CD4-positive, CD25-positive, alpha-beta regulatory T cell (primary cell): ENCODE measurements around the gene ARMS2. TPM values are rescaled to one million over a fixed set of nuclear protein-coding genes. Genes with fewer than 3 reads are reported as not detected.

ENCODE experiments used
- ATAC-seq, 2 donors: fragments of 150-1000 bp; cut with Tn5 transposase; one replicate each; pipeline ENCODE4 v1.10.0; 2021; ENCODE audit warnings: low read depth in 2 of 2, moderate number of reproducible peaks in 2 of 2, moderate library complexity in 1 of 2
- DNase-seq, 3 donors: peaks; one replicate each; pipeline versions ENCODE4 v3.0.0 to v3.0.0-alpha.2; 2012 to 2022; ENCODE audit warnings: mixed read lengths in 1 of 3
- H3K27ac ChIP-seq: one replicate; pipeline ENCODE4 v1.7.0; 2013; ENCODE audit warnings: mild to moderate bottlenecking, low read length; ENCODE audit not compliant: insufficient read depth, poor library complexity, severe bottlenecking
- H3K27me3 ChIP-seq: one replicate; pipeline ENCODE4 v1.7.0; 2013; ENCODE audit warnings: low read length; ENCODE audit not compliant: control insufficient read depth, insufficient read depth
- H3K36me3 ChIP-seq: one replicate; pipeline ENCODE4 v1.7.0; 2013; ENCODE audit warnings: mild to moderate bottlenecking, low read length, moderate library complexity; ENCODE audit not compliant: control insufficient read depth, insufficient read depth
- H3K4me1 ChIP-seq: 2 replicates; pipeline ENCODE4 v1.7.0; 2013; ENCODE audit warnings: mild to moderate bottlenecking, low read length; ENCODE audit not compliant: insufficient read depth, control insufficient read depth, poor library complexity, severe bottlenecking
- H3K4me3 ChIP-seq: one replicate; pipeline ENCODE4 v1.7.0; 2013; ENCODE audit warnings: low read depth, mild to moderate bottlenecking, low read length, moderate library complexity
- H3K9me3 ChIP-seq, 2 experiments: 1 replicate in 1 of 2; 2 replicates in 1 of 2; pipeline ENCODE4 v1.7.0; 2013; ENCODE audit warnings: low read length in 2 of 2, mild to moderate bottlenecking in 1 of 2, moderate library complexity in 1 of 2; ENCODE audit not compliant: control insufficient read depth in 2 of 2
- H3K27ac Mint-ChIP-seq, 3 donors: one replicate each; pipeline ENCODE4 v1.8.0; 2020 to 2022; ENCODE audit warnings: mild to moderate bottlenecking in 3 of 3, mixed read lengths in 3 of 3, moderate library complexity in 2 of 3
- H3K27me3 Mint-ChIP-seq: one replicate; pipeline ENCODE4 v1.8.0; 2022; ENCODE audit warnings: mild to moderate bottlenecking, mixed read lengths
- H3K36me3 Mint-ChIP-seq: one replicate; pipeline ENCODE4 v1.8.0; 2020; ENCODE audit warnings: mixed read lengths
- H3K4me1 Mint-ChIP-seq, 4 donors: one replicate each; pipeline ENCODE4 v1.8.0; 2020 to 2022; ENCODE audit warnings: mixed read lengths in 4 of 4, mild to moderate bottlenecking in 1 of 4
- H3K4me3 Mint-ChIP-seq, 4 donors: one replicate each; pipeline ENCODE4 v1.8.0; 2020 to 2022; ENCODE audit warnings: mild to moderate bottlenecking in 4 of 4, mixed read lengths in 4 of 4, moderate library complexity in 3 of 4
- H3K9me3 Mint-ChIP-seq, 7 donors: one replicate each; pipeline ENCODE4 v1.8.0; 2020 to 2022; ENCODE audit warnings: mixed read lengths in 7 of 7, mild to moderate bottlenecking in 3 of 7, moderate library complexity in 2 of 7
- polyA plus RNA-seq, 4 donors: library from polyadenylated mRNA; unstranded; fragments of 300-500 nt; fragmentation: Illumina TruSeq; gene quantifications; one replicate each; pipeline ENCODE4 v1.2.3, GENCODE V29; 2021
- total RNA-seq: library from RNA; stranded (reverse); gene quantifications from one replicate; pipeline ENCODE4 v1.2.3, GENCODE V29; 2022

ARMS2 gene
- total and polyA plus RNA-seq, 5 donors from 2014 or later: not detected

DNA sequence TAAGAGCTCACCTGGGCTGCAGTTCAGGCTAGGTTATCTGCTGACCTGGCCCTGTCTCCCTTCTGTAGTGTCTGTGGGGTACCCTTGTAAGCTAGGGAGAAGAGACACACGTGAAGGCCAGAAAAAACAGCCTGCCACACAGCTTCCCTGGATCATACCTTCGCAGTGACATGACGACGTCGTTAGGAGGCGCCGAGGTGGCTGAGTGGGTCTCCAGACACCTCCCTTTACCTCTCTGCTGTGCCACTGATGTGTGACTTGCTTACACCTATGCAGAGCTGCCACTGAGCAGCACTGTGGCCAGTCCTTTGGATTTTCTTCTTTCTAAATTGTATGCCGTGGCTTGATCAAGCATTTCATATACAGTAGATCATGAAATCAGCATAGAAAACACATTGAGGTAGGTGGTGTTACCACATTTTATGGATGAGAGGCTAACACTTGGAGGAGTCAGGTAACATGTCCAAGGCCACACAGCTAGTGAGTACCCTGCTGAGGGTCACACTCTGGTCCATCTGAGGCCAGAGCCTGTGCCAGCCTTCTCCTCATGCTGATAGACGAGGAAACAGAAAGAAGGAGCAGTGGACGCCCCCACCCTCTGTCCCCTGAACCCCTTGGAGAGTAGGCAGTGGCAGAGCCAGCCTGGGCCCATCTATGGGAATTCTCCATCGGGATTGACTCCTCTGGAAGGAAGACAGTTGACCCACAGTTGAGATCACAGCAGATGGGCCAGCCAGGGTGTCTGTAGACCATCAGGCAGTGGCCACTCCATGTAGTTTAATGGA is 30.0 kb downstream of the ARMS2 start:
- H3K9me3 Mint-ChIP-seq: peaks cover 0 to 5% (median 0%) of the 10 kb centered on the region in 7 donors
- DNase-seq (no peak), ATAC-seq (no peak)
- no peak overlapping the region for H3K27ac ChIP-seq
- H3K4me3 Mint-ChIP-seq: no peak overlapping the region
- H3K27ac Mint-ChIP-seq: no peak overlapping the region
- H3K4me1 ChIP-seq: no peaks in the 10 kb centered on the region
- H3K36me3 ChIP-seq: no peaks in the 10 kb centered on the region
- H3K36me3 Mint-ChIP-seq: no peaks in the 10 kb centered on the region
- H3K27me3 Mint-ChIP-seq: peaks cover 6% of the 10 kb centered on the region
- no peaks in the 10 kb centered on the region for H3K27me3 ChIP-seq
- H3K9me3 ChIP-seq: no peaks in the 10 kb centered on the region
- H3K4me3 ChIP-seq: no peak overlapping the region
- H3K4me1 Mint-ChIP-seq: no peaks in the 10 kb centered on the region

DNA sequence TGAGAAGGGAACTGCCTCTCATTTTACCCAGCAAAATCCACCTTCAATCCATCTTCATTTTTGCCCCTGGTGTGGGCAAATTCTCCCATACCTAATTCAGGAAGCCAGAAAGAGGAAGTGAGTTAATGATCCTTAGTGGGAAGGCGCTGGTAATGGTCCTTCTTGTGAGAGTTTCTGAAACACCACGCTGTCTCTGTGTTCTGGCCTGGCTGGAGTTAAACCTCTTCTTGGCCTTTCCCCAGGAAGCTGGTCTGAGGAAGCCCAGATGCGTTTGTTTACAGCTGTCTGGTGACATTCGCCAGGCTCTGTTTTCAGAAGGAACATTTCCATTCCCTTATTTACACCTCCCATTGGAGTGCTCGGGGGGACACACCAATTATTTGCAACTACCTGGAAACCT is 31.2 kb downstream of the ARMS2 start:
- Mint-ChIP-seq H3K27ac (no peak overlapping the region), H3K36me3 (no peaks in the 10 kb centered on the region), H3K9me3 (peaks cover 0 to 5% (median 0%) of the 10 kb centered on the region in 7 donors), H3K4me1 (peaks cover 0 to 2% (median under 1%) of the 10 kb centered on the region in 4 donors), H3K27me3 (peaks cover 2% of the 10 kb centered on the region), H3K4me3 (no peak overlapping the region)
- no peaks in the 10 kb centered on the region for H3K9me3 ChIP-seq
- H3K36me3 ChIP-seq: no peaks in the 10 kb centered on the region
- no peak overlapping the region for H3K4me3 ChIP-seq
- H3K4me1 ChIP-seq: no peaks in the 10 kb centered on the region
- DNase-seq: no peak
- no peak for ATAC-seq
- no peak overlapping the region for H3K27ac ChIP-seq
- no peaks in the 10 kb centered on the region for H3K27me3 ChIP-seq

DNA sequence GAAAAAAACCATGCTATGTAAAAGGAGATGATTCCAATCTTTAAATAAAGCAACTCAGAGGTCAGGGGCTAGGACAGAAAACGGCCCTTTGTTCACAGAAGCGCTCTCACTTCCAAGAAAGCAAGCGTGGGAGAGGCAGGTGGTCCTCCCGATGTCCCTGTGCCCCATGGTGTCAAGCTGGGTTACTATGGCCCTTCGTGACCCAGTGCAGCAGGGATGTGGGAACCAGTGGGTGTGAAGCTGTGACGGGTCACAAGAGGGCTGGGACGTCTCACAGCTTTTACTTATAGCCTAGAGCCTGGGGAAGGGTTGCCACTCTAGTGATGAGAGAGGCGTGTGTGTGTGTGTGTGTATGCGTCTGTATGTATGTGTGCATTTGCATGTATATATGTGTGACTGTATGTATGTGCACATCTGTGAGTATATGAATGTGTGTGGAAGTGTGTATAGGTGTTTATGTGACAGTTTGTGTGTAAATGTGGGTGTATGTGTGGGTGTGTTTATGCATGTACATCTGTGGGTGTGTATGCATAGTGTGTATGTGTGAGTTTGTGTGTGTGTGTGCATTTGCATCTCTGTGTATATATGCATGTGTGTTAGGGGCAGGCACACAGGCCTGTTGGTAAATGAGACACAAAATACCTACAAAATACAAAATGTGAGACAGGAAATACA is 32.1 kb downstream of the ARMS2 start:
- Mint-ChIP-seq H3K9me3 (peaks cover 0 to 4% (median 0%) of the 10 kb centered on the region in 7 donors), H3K27ac (no peak overlapping the region), H3K4me1 (peaks cover 0 to 9% (median 4%) of the 10 kb centered on the region in 4 donors), H3K27me3 (peaks cover 4% of the 10 kb centered on the region), H3K4me3 (no peak overlapping the region), H3K36me3 (no peaks in the 10 kb centered on the region)
- ATAC-seq (no peak), DNase-seq (no peak)
- Histone ChIP-seq H3K27me3 (no peaks in the 10 kb centered on the region), H3K4me1 (peaks cover 6% of the 10 kb centered on the region), H3K36me3 (no peaks in the 10 kb centered on the region), H3K27ac (no peak overlapping the region), H3K9me3 (no peaks in the 10 kb centered on the region), H3K4me3 (no peak overlapping the region)

DNA sequence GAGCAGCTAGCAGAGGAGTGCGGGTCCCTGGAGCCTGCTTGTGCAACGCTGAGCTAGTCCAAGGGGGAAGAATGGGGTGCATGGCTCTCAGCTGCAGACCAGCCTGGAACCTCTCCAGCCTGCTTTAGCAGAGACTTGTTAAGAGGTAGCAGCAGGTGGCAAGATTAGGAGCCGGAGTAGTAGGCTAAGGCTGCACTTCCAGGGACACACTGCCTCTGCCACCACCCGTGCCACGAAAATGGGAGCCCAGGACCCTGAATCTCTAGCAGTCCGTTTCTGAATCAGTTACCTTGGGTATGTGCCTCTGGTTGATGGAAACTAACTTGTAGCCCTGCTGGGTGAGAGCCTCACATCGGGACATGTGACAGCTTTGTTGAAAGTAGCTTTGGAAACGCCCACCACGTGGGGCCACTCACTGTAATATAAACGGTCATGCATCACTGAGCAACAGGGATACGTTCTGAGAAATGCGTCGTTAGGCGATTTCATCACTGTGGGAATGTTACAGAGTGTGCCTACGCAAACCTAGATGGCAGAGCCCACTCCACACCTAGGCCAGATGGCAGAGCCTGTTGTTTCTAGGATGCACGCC is 32.8 kb downstream of the ARMS2 start:
- peaks cover 4% of the 10 kb centered on the region for H3K27me3 Mint-ChIP-seq
- no peak for ATAC-seq
- Histone ChIP-seq H3K4me3 (no peak overlapping the region), H3K27me3 (no peaks in the 10 kb centered on the region), H3K4me1 (peaks cover 12% of the 10 kb centered on the region), H3K9me3 (no peaks in the 10 kb centered on the region), H3K27ac (no peak overlapping the region), H3K36me3 (no peaks in the 10 kb centered on the region)
- no peak overlapping the region for H3K27ac Mint-ChIP-seq
- H3K4me3 Mint-ChIP-seq: no peak overlapping the region
- peaks cover 0 to 14% (median 6%) of the 10 kb centered on the region in 4 donors for H3K4me1 Mint-ChIP-seq
- no peaks in the 10 kb centered on the region for H3K36me3 Mint-ChIP-seq
- peaks cover 0 to 4% (median 0%) of the 10 kb centered on the region in 7 donors for H3K9me3 Mint-ChIP-seq
- DNase-seq: no peak

DNA sequence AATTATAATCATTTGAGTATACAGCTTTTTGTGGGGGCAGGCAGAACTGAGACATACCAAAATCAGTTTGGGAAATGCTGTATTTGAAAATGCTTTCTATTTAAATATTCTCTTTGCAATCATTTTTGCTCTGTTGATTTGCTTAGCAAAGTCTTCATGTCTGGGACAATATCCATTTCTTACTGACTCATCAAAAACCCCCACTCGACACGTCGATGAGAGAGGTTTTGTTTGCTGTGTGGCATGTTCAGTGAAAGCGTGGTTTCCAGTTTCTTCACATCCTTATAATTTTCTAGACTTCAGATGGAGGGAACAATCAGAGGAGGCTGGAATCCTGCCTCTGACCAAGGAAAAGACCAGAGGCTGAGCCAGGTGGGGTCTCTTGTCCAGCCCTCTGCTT is 35.8 kb downstream of the ARMS2 start:
- Histone ChIP-seq H3K27me3 (no peaks in the 10 kb centered on the region), H3K4me3 (no peak overlapping the region), H3K9me3 (no peaks in the 10 kb centered on the region), H3K36me3 (no peaks in the 10 kb centered on the region), H3K4me1 (peaks cover 12% of the 10 kb centered on the region), H3K27ac (no peak overlapping the region)
- Mint-ChIP-seq H3K27me3 (peaks cover 9% of the 10 kb centered on the region), H3K27ac (no peak overlapping the region), H3K36me3 (no peaks in the 10 kb centered on the region), H3K9me3 (no peaks in the 10 kb centered on the region), H3K4me1 (peaks cover 0 to 14% (median 6%) of the 10 kb centered on the region in 4 donors), H3K4me3 (no peak overlapping the region)
- ATAC-seq (no peak), DNase-seq (no peak)

DNA sequence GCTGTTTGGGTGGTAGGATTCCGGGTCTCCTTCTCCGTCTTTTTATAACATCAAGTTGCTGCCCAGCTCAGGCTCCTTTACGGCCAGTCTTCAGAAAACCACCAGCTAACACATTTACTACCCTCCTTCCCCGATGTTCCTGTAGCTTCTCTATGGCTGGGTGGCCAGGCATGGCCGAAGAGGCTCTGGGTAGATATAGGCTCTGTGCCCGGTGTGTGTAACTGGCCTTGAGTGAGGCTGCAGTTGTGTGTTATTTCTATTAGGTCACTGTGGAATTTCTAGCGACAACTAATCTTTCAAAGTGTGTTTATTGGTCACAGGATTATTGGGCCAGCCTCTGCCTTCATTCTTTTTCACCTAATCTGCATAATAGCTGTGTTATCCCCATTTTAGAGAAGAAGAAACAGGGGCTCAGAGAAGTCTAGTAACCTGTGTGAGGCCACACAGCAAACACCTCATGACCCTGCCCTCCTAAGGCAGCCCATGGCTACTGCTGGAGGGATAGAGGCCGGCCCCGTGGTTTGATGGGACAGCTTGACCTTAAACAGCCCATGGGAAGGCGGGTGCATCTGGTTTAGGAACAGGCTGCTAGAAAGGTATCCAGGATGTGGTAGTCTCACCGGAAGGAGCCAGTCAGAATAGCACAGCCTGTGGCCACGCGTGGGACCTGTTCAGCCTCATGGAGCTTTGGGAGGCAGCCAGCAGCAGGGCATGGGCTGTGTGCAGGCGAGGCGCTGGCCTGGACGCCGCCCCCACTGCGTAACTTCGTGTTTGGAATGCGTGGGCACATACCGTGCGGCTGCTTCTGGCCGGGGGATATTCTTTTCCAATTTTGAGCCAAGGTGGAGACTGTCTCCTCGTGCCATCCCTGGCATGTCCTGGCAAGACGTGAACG is 36.6 kb downstream of the ARMS2 start:
- H3K27me3 Mint-ChIP-seq: peaks cover 9% of the 10 kb centered on the region
- H3K4me1 Mint-ChIP-seq: peaks cover 0 to 19% (median 11%) of the 10 kb centered on the region in 4 donors
- no peaks in the 10 kb centered on the region for H3K9me3 Mint-ChIP-seq
- Histone ChIP-seq H3K27ac (no peak overlapping the region), H3K9me3 (no peaks in the 10 kb centered on the region), H3K36me3 (no peaks in the 10 kb centered on the region), H3K27me3 (no peaks in the 10 kb centered on the region), H3K4me1 (peaks cover 19% of the 10 kb centered on the region), H3K4me3 (no peak overlapping the region)
- ATAC-seq: peak; percentile 55 to 69
- H3K27ac Mint-ChIP-seq: no peak overlapping the region
- peak in 1 of 3 donors; percentile 27 for DNase-seq
- no peaks in the 10 kb centered on the region for H3K36me3 Mint-ChIP-seq
- peak overlapping the region in 1 of 4 donors; percentile 29 for H3K4me3 Mint-ChIP-seq

DNA sequence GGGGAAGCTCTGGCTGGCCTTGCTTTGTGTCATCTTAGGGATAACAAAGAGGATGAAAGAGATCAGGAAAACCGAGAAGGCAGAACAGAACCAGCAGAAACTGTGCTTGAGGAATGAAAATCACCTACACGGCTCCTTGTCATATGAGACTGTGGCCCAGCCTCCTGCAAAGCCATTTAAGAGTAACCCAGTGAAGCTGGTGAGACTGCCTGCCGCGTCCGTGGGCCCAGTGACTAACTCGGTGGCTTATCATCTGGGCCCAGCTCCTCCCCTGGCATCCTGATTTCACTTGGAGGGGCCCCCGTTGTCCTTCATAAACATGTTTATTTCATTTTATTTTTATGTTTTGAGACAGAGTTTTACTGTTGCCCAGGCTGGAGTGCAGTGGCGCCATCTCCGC is 37.6 kb downstream of the ARMS2 start:
- Histone ChIP-seq H3K27ac (no peak overlapping the region), H3K36me3 (no peaks in the 10 kb centered on the region), H3K4me3 (no peak overlapping the region), H3K9me3 (no peaks in the 10 kb centered on the region), H3K4me1 (peaks cover 20% of the 10 kb centered on the region), H3K27me3 (no peaks in the 10 kb centered on the region)
- H3K27ac Mint-ChIP-seq: no peak overlapping the region
- H3K4me1 Mint-ChIP-seq: peaks cover 0 to 27% (median 18%) of the 10 kb centered on the region in 4 donors
- no peaks in the 10 kb centered on the region for H3K9me3 Mint-ChIP-seq
- no peaks in the 10 kb centered on the region for H3K36me3 Mint-ChIP-seq
- ATAC-seq (no peak), DNase-seq (no peak)
- peaks cover 9% of the 10 kb centered on the region for H3K27me3 Mint-ChIP-seq
- H3K4me3 Mint-ChIP-seq: no peak overlapping the region
